H1 (cell line): Measurements from ENCODE around the gene APOBEC3H. TPM values are rescaled to one million over a fixed set of nuclear protein-coding genes. Genes with fewer than 3 reads are reported as not detected.

Source experiments
- CTCF ChIA-PET: fragments of 300-600 bp; sonication (Branson Sonifier 250); formaldehyde crosslinking; loops from one replicate; lab custom pipeline; 2021; ENCODE audit not compliant: partially characterized antibody; lab: Charles Lee
- POLR2A ChIA-PET: fragments of 300-600 bp; sonication (Branson Sonifier 250); formaldehyde crosslinking; loops from one replicate; lab custom pipeline; 2021; ENCODE audit warnings: inconsistent platforms; ENCODE audit not compliant: partially characterized antibody; lab: Charles Lee
- DNase-seq, 2 experiments: peaks; one replicate each; pipeline versions ENCODE4 v3.0.0 to v3.0.0-alpha.2; 2010 to 2022; ENCODE audit warnings: low spot score in 2 of 2, low read depth in 1 of 2, mixed read lengths in 1 of 2
- FAIRE-seq: peaks from 2 replicates; lab custom pipeline; 2011; peaks lifted over from hg19 to GRCh38; lab: Jason Lieb, UNC
- H2AFZ ChIP-seq: 2 replicates; pipeline ENCODE4 v1.8.1; 2012; ENCODE audit warnings: low read length, inconsistent platforms
- H2AK5ac ChIP-seq: 2 replicates; pipeline ENCODE4 v1.6.1; 2013; ENCODE audit warnings: low read depth, low read length
- H2BK120ac ChIP-seq: replicated peaks from 2 replicates; pipeline ENCODE3; 2013; ENCODE audit warnings: low read depth, low read length, inconsistent platforms
- H2BK12ac ChIP-seq: 2 replicates; pipeline ENCODE4 v1.6.1; 2013; ENCODE audit warnings: low read depth, low read length
- H2BK15ac ChIP-seq: 2 replicates; pipeline ENCODE4 v1.6.1; 2013; ENCODE audit warnings: low read length
- H2BK20ac ChIP-seq: 2 replicates; pipeline ENCODE4 v1.6.1; 2013; ENCODE audit warnings: low read length
- H2BK5ac ChIP-seq: 2 replicates; pipeline ENCODE4 v1.6.1; 2013; ENCODE audit warnings: low read depth, low read length
- H3K14ac ChIP-seq: 2 replicates; pipeline ENCODE4 v1.6.1; 2013; ENCODE audit warnings: inconsistent platforms; ENCODE audit not compliant: insufficient read length
- H3K18ac ChIP-seq: 2 replicates; pipeline ENCODE4 v1.6.1; 2013; ENCODE audit warnings: low read length; ENCODE audit errors: extremely low read depth
- H3K23ac ChIP-seq: 2 replicates; pipeline ENCODE4 v1.6.1; 2013; ENCODE audit warnings: inconsistent platforms; ENCODE audit not compliant: insufficient read length
- H3K23me2 ChIP-seq: 2 replicates; pipeline ENCODE4 v1.6.1; 2013; ENCODE audit warnings: low read depth, low read length
- H3K27ac ChIP-seq: 2 replicates; pipeline ENCODE4 v1.6.1; 2011; ENCODE audit warnings: low read depth, low read length, inconsistent platforms
- H3K27me3 ChIP-seq, 4 experiments: replicated peaks in 1 of 4; 1 replicate in 1 of 4; 2 replicates in 3 of 4; pipeline versions ENCODE4 v1.6.1 to v1.8.1; 2011 to 2013; ENCODE audit warnings: low read length in 3 of 4, mild to moderate bottlenecking in 3 of 4, inconsistent platforms in 2 of 4, mixed read lengths in 2 of 4, moderate library complexity in 1 of 4; ENCODE audit not compliant: control insufficient read depth in 3 of 4, insufficient read depth in 3 of 4; ENCODE audit errors: extremely low read depth in 1 of 4
- H3K36me3 ChIP-seq, 4 experiments: 2 replicates each; pipeline versions ENCODE4 v1.6.1 to v1.8.1; 2011 to 2013; ENCODE audit warnings: mild to moderate bottlenecking in 4 of 4, low read length in 3 of 4, moderate library complexity in 2 of 4, control low read depth in 1 of 4, inconsistent platforms in 1 of 4; ENCODE audit not compliant: insufficient read depth in 4 of 4, control insufficient read depth in 2 of 4
- H3K4ac ChIP-seq: replicated peaks from 2 replicates; pipeline ENCODE3; 2013; ENCODE audit warnings: low read length, low read depth, mixed read lengths, inconsistent platforms; ENCODE audit not compliant: insufficient read length
- H3K4me1 ChIP-seq, 4 experiments: replicated peaks in 1 of 4; 1 replicate in 1 of 4; 2 replicates in 3 of 4; pipeline versions ENCODE4 v1.6.1 to v1.8.1; 2011 to 2013; ENCODE audit warnings: low read length in 3 of 4, inconsistent platforms in 2 of 4, mixed read lengths in 1 of 4; ENCODE audit not compliant: insufficient read depth in 4 of 4, control insufficient read depth in 3 of 4
- H3K4me2 ChIP-seq, 2 experiments: 2 replicates each; pipeline versions ENCODE4 v1.6.1 to v1.8.1; 2011 to 2013; ENCODE audit warnings: low read depth in 2 of 2, low read length in 2 of 2, control low read depth in 1 of 2, inconsistent platforms in 1 of 2, mild to moderate bottlenecking in 1 of 2; ENCODE audit not compliant: insufficient read depth in 1 of 2
- H3K4me3 ChIP-seq, 4 experiments: fragments of 200-600, 300-600 bp in 1 of 4; sonication (generic), shearing (Covaris generic), sonication (Bioruptor Twin) in 1 of 4; 2 replicates each; pipeline versions ENCODE4 v1.5.1 to v1.8.1; 2011 to 2016; ENCODE audit warnings: low read length in 4 of 4, low read depth in 3 of 4, control low read depth in 2 of 4, inconsistent platforms in 2 of 4, mild to moderate bottlenecking in 2 of 4, mixed read lengths in 1 of 4, moderate library complexity in 1 of 4; ENCODE audit not compliant: insufficient read depth in 2 of 4; ENCODE audit errors: extremely low read depth in 1 of 4
- H3K56ac ChIP-seq: replicated peaks from 2 replicates; pipeline ENCODE3; 2013; ENCODE audit warnings: low read depth, mild to moderate bottlenecking, mixed read lengths, low read length, inconsistent platforms; ENCODE audit not compliant: insufficient read length
- H3K79me1 ChIP-seq: 2 replicates; pipeline ENCODE4 v1.6.1; 2013; ENCODE audit warnings: low read depth, low read length, control low read depth
- H3K79me2 ChIP-seq, 2 experiments: 2 replicates each; pipeline versions ENCODE4 v1.6.1 to v1.8.1; 2012 to 2013; ENCODE audit warnings: low read length in 2 of 2, mild to moderate bottlenecking in 2 of 2, inconsistent platforms in 1 of 2; ENCODE audit not compliant: insufficient read depth in 2 of 2, control insufficient read depth in 1 of 2
- H3K9ac ChIP-seq, 4 experiments: replicated peaks in 1 of 4; 1 replicate in 1 of 4; 2 replicates in 3 of 4; pipeline versions ENCODE4 v1.6.1 to v1.8.1; 2011 to 2013; ENCODE audit warnings: low read depth in 3 of 4, low read length in 3 of 4, control low read depth in 2 of 4, mild to moderate bottlenecking in 2 of 4, moderate library complexity in 2 of 4, inconsistent platforms in 1 of 4; ENCODE audit errors: extremely low read depth in 1 of 4
- H3K9me3 ChIP-seq, 2 experiments: 2 replicates each; pipeline versions ENCODE4 v1.6.1 to v1.8.1; 2012 to 2013; ENCODE audit warnings: mild to moderate bottlenecking in 2 of 2, moderate library complexity in 2 of 2, control low read depth in 1 of 2, inconsistent platforms in 1 of 2, low read depth in 1 of 2, low read length in 1 of 2, mixed read lengths in 1 of 2; ENCODE audit not compliant: insufficient read depth in 2 of 2
- H4K20me1 ChIP-seq, 2 experiments: replicated peaks in 1 of 2; 2 replicates each; pipeline versions ENCODE3 to v1.8.1; 2011 to 2013; ENCODE audit warnings: inconsistent platforms in 2 of 2, low read length in 2 of 2, mild to moderate bottlenecking in 1 of 2; ENCODE audit not compliant: insufficient read depth in 2 of 2, control insufficient read depth in 1 of 2
- H4K5ac ChIP-seq: 2 replicates; pipeline ENCODE4 v1.6.1; 2013; ENCODE audit warnings: low read length, low read depth, mixed read lengths, inconsistent platforms; ENCODE audit not compliant: insufficient read length
- H4K8ac ChIP-seq: 2 replicates; pipeline ENCODE4 v1.8.0; 2013; ENCODE audit warnings: mild to moderate bottlenecking, moderate library complexity, low read length, inconsistent platforms; ENCODE audit not compliant: insufficient read depth; ENCODE audit errors: extremely low read depth
- H4K91ac ChIP-seq: replicated peaks from 2 replicates; pipeline ENCODE3; 2013; ENCODE audit warnings: low read length, mixed read lengths, inconsistent platforms; ENCODE audit not compliant: insufficient read length
- BACH1 ChIP-seq: IDR thresholded peaks from 2 replicates; pipeline ENCODE4 v1.6.1; 2012; ENCODE audit warnings: low read length, improper control_type of control experiment
- CHD1 ChIP-seq: IDR thresholded peaks from 2 replicates; pipeline ENCODE4 v1.6.1; 2012; ENCODE audit warnings: low read depth, low read length, improper control_type of control experiment
- CTBP2 ChIP-seq: IDR thresholded peaks from 2 replicates; pipeline ENCODE4 v1.7.0; 2011; ENCODE audit warnings: borderline replicate concordance, mild to moderate bottlenecking, moderate library complexity, mixed read lengths, low read length; ENCODE audit not compliant: insufficient read depth, insufficient read length
- EP300 ChIP-seq, 2 experiments: IDR thresholded peaks; 1 replicate in 1 of 2; 2 replicates in 1 of 2; pipeline ENCODE4 v1.6.1; 2011 to 2012; ENCODE audit warnings: low read depth in 2 of 2, low read length in 2 of 2, mild to moderate bottlenecking in 2 of 2, borderline replicate concordance in 1 of 2, inconsistent platforms in 1 of 2, moderate library complexity in 1 of 2
- MAFK ChIP-seq: IDR thresholded peaks from 2 replicates; pipeline ENCODE4 v1.6.1; 2012; ENCODE audit warnings: low read depth, mild to moderate bottlenecking, improper control_type of control experiment, low read length
- POLR2A ChIP-seq, 2 experiments: IDR thresholded peaks; 1 replicate in 1 of 2; 2 replicates in 1 of 2; pipeline ENCODE4 v1.6.1; 2011; ENCODE audit warnings: low read depth in 2 of 2, low read length in 2 of 2, mild to moderate bottlenecking in 2 of 2; ENCODE audit errors: control extremely low read depth in 1 of 2
- RBBP5 ChIP-seq: IDR thresholded peaks from 2 replicates; pipeline ENCODE4 v1.7.1; 2012; ENCODE audit warnings: low read depth, mild to moderate bottlenecking, inconsistent platforms, low read length, moderate library complexity, borderline replicate concordance
- RFX5 ChIP-seq: IDR thresholded peaks from 2 replicates; pipeline ENCODE4 v1.6.1; 2011; ENCODE audit warnings: low read depth, low read length, improper control_type of control experiment, borderline replicate concordance
- SAP30 ChIP-seq: fragments of 300-600 bp; sonication (generic); IDR thresholded peaks from 2 replicates; pipeline ENCODE4 v1.7.1; 2012; ENCODE audit warnings: low read length, moderate library complexity, mild to moderate bottlenecking, inconsistent platforms; ENCODE audit not compliant: insufficient read depth, insufficient replicate concordance
- SP1 ChIP-seq: IDR thresholded peaks from 2 replicates; pipeline ENCODE4 v1.6.1; 2011; ENCODE audit warnings: low read depth, low read length
- SRF ChIP-seq: IDR thresholded peaks from 2 replicates; pipeline ENCODE4 v1.6.1; 2011; ENCODE audit warnings: mild to moderate bottlenecking, low read depth, low read length, moderate library complexity
- SUZ12 ChIP-seq: fragments of 200-600 bp; sonication (generic); IDR thresholded peaks from 2 replicates; pipeline ENCODE4 v1.6.1; 2012; ENCODE audit warnings: mild to moderate bottlenecking, inconsistent platforms, low read length, moderate library complexity, mixed read lengths
- TAF7 ChIP-seq: optimal IDR thresholded peaks from 2 replicates; pipeline ENCODE3; 2011; ENCODE audit warnings: low read depth, mild to moderate bottlenecking, inconsistent platforms, low read length, moderate library complexity, borderline replicate concordance
- TCF12 ChIP-seq: IDR thresholded peaks from 2 replicates; pipeline ENCODE4 v1.6.1; 2011; ENCODE audit warnings: low read depth, mild to moderate bottlenecking, low read length
- YY1 ChIP-seq: IDR thresholded peaks from 2 replicates; pipeline ENCODE4 v1.6.1; 2011; ENCODE audit warnings: low read depth, mild to moderate bottlenecking, low read length
- WGBS, 2 experiments: shearing (Covaris generic) in 1 of 2; methylation state at CpG; one replicate each; pipeline versions ENCODE4 v1.1.6 to v1.1.7; 2013 to 2015; ENCODE audit warnings: low lambda C conversion rate in 2 of 2, mixed read lengths in 2 of 2, inconsistent platforms in 1 of 2, low coverage in 1 of 2, missing lambda C conversion rate in 1 of 2; ENCODE audit not compliant: insufficient replicate concordance in 2 of 2, insufficient coverage in 1 of 2, insufficient read length in 1 of 2; ENCODE audit errors: extremely low coverage in 1 of 2, missing lambda C conversion rate in 1 of 2; 5-methylcytosine and 5-hydroxymethylcytosine counted together
- polyA plus RNA-seq, 7 experiments: library from polyadenylated mRNA; depleted of rRNA in 3 of 7; stranded (reverse) in 5 of 7; unstranded in 2 of 7; fragments of >200 nt in 5 of 7; fragments of 200-250 nt in 2 of 7; gene quantifications; 1 replicate in 5 of 7; 2 replicates in 1 of 7; 4 replicates in 1 of 7; pipeline versions ENCODE4 v1.2.1 to v1.2.3, GENCODE V29; 2011 to 2013; ENCODE audit warnings: missing spikeins in 2 of 7, mixed read lengths in 2 of 7
- total RNA-seq: library from RNA; stranded (reverse); fragmentation: NEBNext Ultra II Directional; extraction: Animal tissue kit (Norgen Biotek cat#: 25700); gene quantifications from 2 replicates; pipeline ENCODE4 v1.2.1, GENCODE V29; 2021

The APOBEC3H gene
- total and polyA plus RNA-seq, 2 of the 8 experiments (the other 6 are each of a cell fraction or from before 2014, with no cell fraction given): 0.47 to 0.56 TPM

GRCh38 chr22:39129081-39129480, 32.0 kb downstream of the APOBEC3H start:
- Histone ChIP-seq H3K4ac (no peak overlapping the region), H2AK5ac (no peak overlapping the region), H3K4me2 (no peak overlapping the region), H2BK12ac (no peak overlapping the region), H3K9ac (no peak overlapping the region), H2BK20ac (no peak overlapping the region), H4K8ac (no peak overlapping the region), H2BK5ac (no peak overlapping the region), H3K56ac (no peak overlapping the region), H3K14ac (no peak overlapping the region), H3K27me3 (no peaks in the 10 kb centered on the region), H4K91ac (no peak overlapping the region), H3K79me1 (no peaks in the 10 kb centered on the region), H3K9me3 (0 out of 4 replicates have a peak, but pooled peaks cover 0 to 3% of the 10 kb centered on the region in 2 experiments), H3K18ac (no peak overlapping the region), H2BK15ac (no peak overlapping the region), H3K27ac (no peak overlapping the region), H4K20me1 (no peaks in the 10 kb centered on the region), H3K4me1 (peaks cover 6 to 18% (median 7%) of the 10 kb centered on the region in 4 experiments; a peak in 5 of 7 replicates), H4K5ac (no peak overlapping the region), H3K4me3 (no peak overlapping the region), H3K23me2 (no peaks in the 10 kb centered on the region), H2BK120ac (no peak overlapping the region), H3K36me3 (no peaks in the 10 kb centered on the region), H3K79me2 (no peaks in the 10 kb centered on the region), H3K23ac (no peak overlapping the region), H2AFZ (no peak overlapping the region)
- DNase-seq (no peak), FAIRE-seq (no peak)
- ChIA-PET CTCF (interaction anchor here (0.8 to 1.4 kb wide), 2 partner anchors 61 to 81 kb away, joined by 4 read pairs; no protein-coding TSS in a partner anchor), POLR2A (interaction anchor here (0.8 to 7.4 kb wide), 3 partner anchors 21 to 813 kb away, joined by 4 to 67 read pairs (median 5); partner anchors contain the start of gene RPL3)
- 82% methylated on average over 3 of the region's 4 CpGs; no CpG with 5 or more reads in 1 of the 2 experiments for WGBS, 2 experiments
- TF ChIP-seq SAP30 (no peak), TCF12 (no peak), SUZ12 (no peak), RBBP5 (no peak), SP1 (no peak), RFX5 (no peak), SRF (no peak), MAFK (no peak), YY1 (no peak), CTBP2 (no peak), POLR2A (IDR thresholded peaks at IDR 0.05; ENCODE audit: control extremely low read depth in 1 of 2, low read depth in 2 of 2, low read length in 2 of 2) (no peak), TAF7 (no peak), EP300 (IDR thresholded peaks at IDR 0.05; ENCODE audit: borderline replicate concordance in 1 of 2, low read depth in 2 of 2, low read length in 2 of 2) (no peak), CHD1 (no peak), BACH1 (no peak)
